ENCODE data around the gene USP44. TPM values are rescaled to one million over a fixed set of nuclear protein-coding genes. Genes with fewer than 3 reads are reported as not detected.

The USP44 gene
- polyA plus RNA-seq, 1 experiment = 1.2 TPM

GRCh38 chr12:95522692-95523091, 28.6 kb downstream of the USP44 start:
- TF ChIP-seq CTCF (IDR thresholded peaks at IDR 0.05; ENCODE audit: insufficient read depth, low read depth, low read length) = no peak
- Histone ChIP-seq H3K36me3 (ENCODE audit: control insufficient read depth, insufficient read depth, low read length) (no peaks in the 10 kb centered on the region), H3K27me3 (ENCODE audit: control insufficient read depth, insufficient read depth, low read length) (no peaks in the 10 kb centered on the region), H3K4me3 (ENCODE audit: low read depth, low read length) (no peak overlapping the region)
- ChIA-PET CTCF (interaction anchor here (0.8 kb wide), 1 partner anchor 12 kb away, joined by 5 read pairs; no protein-coding TSS in a partner anchor), POLR2A (no interaction called here)
- DNase-seq (ENCODE audit: low read depth) = no peak

- no peak for TF ChIP-seq CTCF (IDR thresholded peaks at IDR 0.05; ENCODE audit: insufficient read depth, low read depth, low read length)
- no peak for DNase-seq (ENCODE audit: low read depth)
- no peaks in the 10 kb centered on the region for H3K27me3 ChIP-seq (ENCODE audit: control insufficient read depth, insufficient read depth, low read length)
- no peaks in the 10 kb centered on the region for H3K36me3 ChIP-seq (ENCODE audit: control insufficient read depth, insufficient read depth, low read length)
- CTCF ChIA-PET = no interaction called here
- H3K4me3 ChIP-seq (ENCODE audit: low read depth, low read length) = no peak overlapping the region
- POLR2A ChIA-PET = no interaction called here
Observed at GRCh38 chr12:95520816-95521215, 30.5 kb downstream of the USP44 start.

- CTCF ChIA-PET = no interaction called here
- POLR2A ChIA-PET = no interaction called here
Observed at GRCh38 chr12:95518944-95519343, 32.3 kb downstream of the USP44 start.

GRCh38 chr12:95517246-95517645, 34.0 kb downstream of the USP44 start:
- Histone ChIP-seq H3K36me3 (ENCODE audit: control insufficient read depth, insufficient read depth, low read length) (peaks cover 2% of the 10 kb centered on the region; the same call in 1 of the 2 replicates), H3K27me3 (ENCODE audit: control insufficient read depth, insufficient read depth, low read length) (no peaks in the 10 kb centered on the region), H3K4me3 (ENCODE audit: low read depth, low read length) (no peak overlapping the region)
- no peak for DNase-seq (ENCODE audit: low read depth)
- TF ChIP-seq CTCF (IDR thresholded peaks at IDR 0.05; ENCODE audit: insufficient read depth, low read depth, low read length) = no peak
- CTCF ChIA-PET = interaction anchor here (1.2 to 1.7 kb wide), 3 partner anchors 9 to 58 kb away, joined by 3 to 4 read pairs (median 3); no protein-coding TSS in a partner anchor
- POLR2A ChIA-PET = no interaction called here

More at GRCh38 chr12:95518944-95519343, 32.3 kb downstream of the USP44 start:
- no peak for DNase-seq (ENCODE audit: low read depth)
- Histone ChIP-seq H3K4me3 (ENCODE audit: low read depth, low read length) (no peak overlapping the region), H3K27me3 (ENCODE audit: control insufficient read depth, insufficient read depth, low read length) (no peaks in the 10 kb centered on the region), H3K36me3 (ENCODE audit: control insufficient read depth, insufficient read depth, low read length) (no peaks in the 10 kb centered on the region)
- no peak for TF ChIP-seq CTCF (IDR thresholded peaks at IDR 0.05; ENCODE audit: insufficient read depth, low read depth, low read length)

- no peak for TF ChIP-seq CTCF (IDR thresholded peaks at IDR 0.05; ENCODE audit: insufficient read depth, low read depth, low read length)
- POLR2A ChIA-PET = no interaction called here
Observed at GRCh38 chr12:95516757-95517156, 34.5 kb downstream of the USP44 start.

More at GRCh38 chr12:95516757-95517156, 34.5 kb downstream of the USP44 start:
- H3K36me3 ChIP-seq (ENCODE audit: control insufficient read depth, insufficient read depth, low read length) = peaks cover 5% of the 10 kb centered on the region; the same call in 1 of the 2 replicates
- no peak for DNase-seq (ENCODE audit: low read depth)
- no peak overlapping the region for H3K4me3 ChIP-seq (ENCODE audit: low read depth, low read length)
- CTCF ChIA-PET = interaction anchor here (0.6 to 1.7 kb wide), 5 partner anchors 8 to 1374 kb away, joined by 3 to 5 read pairs (median 3); no protein-coding TSS in a partner anchor
- no peaks in the 10 kb centered on the region for H3K27me3 ChIP-seq (ENCODE audit: control insufficient read depth, insufficient read depth, low read length)

Data from BJ (cell line).